ENCODE results near the gene MAP3K21. TPM values are rescaled to one million over a fixed set of nuclear protein-coding genes. Genes with fewer than 3 reads are reported as not detected.

Gene MAP3K21
- total and polyA plus RNA-seq, 2 of the 4 experiments (the other 2 are of a cell fraction) = 0.15 to 0.18 TPM

GRCh38 chr1:233381806-233382205, 54.3 kb downstream of the MAP3K21 start:
- in situ Hi-C loops (cut with MboI; ENCODE audit: low sequenced_read_pairs) (no loop called here), intact Hi-C loops (cut with micrococcal nuclease) (no loop called here), dilution Hi-C loops (cut with HindIII; ENCODE audit: low sequenced_read_pairs, unreplicated experiment) (no loop called here)
- H2AK5ac ChIP-seq (ENCODE audit: low read depth, low read length) = no peak overlapping the region
- no peaks in the 10 kb centered on the region for H3K36me3 ChIP-seq (ENCODE audit: control insufficient read depth, insufficient read depth, low read length)
- H4K5ac ChIP-seq (ENCODE audit: low read depth, low read length) = no peak overlapping the region
- TF ChIP-seq CTCF (conservative IDR thresholded peaks at IDR 0.05; ENCODE audit: low read depth, low read length) (no peak), ELK1 (IDR thresholded peaks at IDR 0.05; ENCODE audit: borderline replicate concordance, low read depth, low read length) (no peak), RCOR1 (IDR thresholded peaks at IDR 0.05; ENCODE audit: insufficient replicate concordance, low read length) (no peak), RAD21 (IDR thresholded peaks at IDR 0.05; ENCODE audit: low read length) (no peak)
- H4K91ac ChIP-seq (ENCODE audit: insufficient read depth, low read depth, low read length) = no peak overlapping the region
- H2BK20ac ChIP-seq (ENCODE audit: low read depth, low read length) = no peak overlapping the region
- no TSS peak for BruUV-seq (replicated peaks)
- no peak overlapping the region for H2AK9ac ChIP-seq (replicated peaks; ENCODE audit: low read depth, low read length, poor library complexity)
- no peak overlapping the region for H3K4me2 ChIP-seq (ENCODE audit: low read depth, low read length)
- H3K14ac ChIP-seq (replicated peaks; ENCODE audit: low read depth, low read length) = no peak overlapping the region
- H3K79me1 ChIP-seq (ENCODE audit: low read depth in 1 of 2, low read length in 2 of 2) = no peaks in the 10 kb centered on the region
- H3K9me3 ChIP-seq (ENCODE audit: control insufficient read depth, insufficient read depth, low read length) = no peaks in the 10 kb centered on the region
- H4K20me1 ChIP-seq (ENCODE audit: insufficient read depth, low read length) = no peaks in the 10 kb centered on the region
- H3K27me3 ChIP-seq (ENCODE audit: control insufficient read depth, insufficient read depth, low read length) = no peaks in the 10 kb centered on the region
- H2BK120ac ChIP-seq (ENCODE audit: low read depth, low read length) = no peak overlapping the region
- H4K8ac ChIP-seq (ENCODE audit: low read depth in 2 of 2, low read length in 2 of 2) = no peak overlapping the region
- H2AFZ ChIP-seq (replicated peaks; ENCODE audit: low read length, poor library complexity) = no peak overlapping the region
- no peaks in the 10 kb centered on the region for H3K9me1 ChIP-seq (ENCODE audit: insufficient read depth, low read length)
- no peak overlapping the region for H3K4ac ChIP-seq (ENCODE audit: low read depth, low read length)
- H3K18ac ChIP-seq (ENCODE audit: low read depth, low read length) = no peak overlapping the region
- H3K23ac ChIP-seq (ENCODE audit: low read depth, low read length) = no peak overlapping the region
- POLR2A ChIA-PET (ENCODE audit: unreplicated experiment) = no interaction called here
- H3K4me1 ChIP-seq (ENCODE audit: control insufficient read depth, insufficient read depth, low read length) = no peaks in the 10 kb centered on the region
- no peak overlapping the region for H3K4me3 ChIP-seq (ENCODE audit: insufficient read depth, low read depth, low read length)
- no peak overlapping the region for H3K27ac ChIP-seq (ENCODE audit: insufficient read depth, low read length)
- WGBS, 2 experiments (ENCODE audit: extremely low coverage in 2 of 2, insufficient read length in 1 of 2) = no CpG with 5 or more reads among the region's 2 CpGs
- ATAC-seq (ENCODE audit: low read depth) (no peak), DNase-seq (no peak)
- no peak overlapping the region for H2BK5ac ChIP-seq (ENCODE audit: low read depth, low read length, poor library complexity, severe bottlenecking)
- no peak overlapping the region for H3K56ac ChIP-seq (ENCODE audit: extremely low read depth, insufficient read depth, low read length)
- H3K9ac ChIP-seq (ENCODE audit: low read depth, low read length) = no peak overlapping the region
- no peak overlapping the region for H2BK15ac ChIP-seq (ENCODE audit: low read depth, low read length)
- CTCF ChIA-PET = no interaction called here
